Kidney (tissue), 14 donors: ENCODE data around the gene PRKAA1. TPM values are rescaled to one million over a fixed set of nuclear protein-coding genes. Genes with fewer than 3 reads are reported as not detected.

Experiments
- DNase-seq, 5 donors: peaks; one replicate each; pipeline ENCODE4 v3.0.0-alpha.2; 2013 to 2020
- FAIRE-seq: peaks from 2 replicates; lab custom pipeline; 2012; peaks lifted over from hg19 to GRCh38; lab: Jason Lieb, UNC
- H3K27ac ChIP-seq, 2 donors: one replicate each; pipeline ENCODE4 v1.7.0; 2013; ENCODE audit warnings: low read depth in 2 of 2, low read length in 2 of 2, inconsistent platforms in 1 of 2
- H3K27me3 ChIP-seq: one replicate; pipeline ENCODE4 v1.7.1; 2013; ENCODE audit warnings: low read length, inconsistent platforms; ENCODE audit not compliant: control insufficient read depth, insufficient read depth
- H3K36me3 ChIP-seq, 3 donors: one replicate each; pipeline versions ENCODE4 v1.7.0 to v1.7.1; 2013; ENCODE audit warnings: low read length in 3 of 3, control low read depth in 1 of 3, inconsistent platforms in 1 of 3; ENCODE audit not compliant: insufficient read depth in 3 of 3, control insufficient read depth in 2 of 3
- H3K4me1 ChIP-seq, 3 donors: one replicate each; pipeline versions ENCODE4 v1.7.0 to v1.7.1; 2013; ENCODE audit warnings: low read length in 3 of 3, inconsistent platforms in 1 of 3, low read depth in 1 of 3; ENCODE audit not compliant: control insufficient read depth in 2 of 3, insufficient read depth in 2 of 3
- H3K4me3 ChIP-seq, 3 donors: one replicate each; pipeline versions ENCODE4 v1.7.0 to v1.8.1; 2013; ENCODE audit warnings: low read length in 3 of 3, control low read depth in 1 of 3, inconsistent platforms in 1 of 3
- H3K9ac ChIP-seq, 3 donors: one replicate each; pipeline versions ENCODE4 v1.7.0 to v1.7.1; 2013; ENCODE audit warnings: low read length in 3 of 3, control low read depth in 1 of 3, inconsistent platforms in 1 of 3
- H3K9me3 ChIP-seq, 3 donors: one replicate each; pipeline versions ENCODE4 v1.7.0 to v1.7.1; 2013; ENCODE audit warnings: low read length in 3 of 3, control low read depth in 1 of 3, inconsistent platforms in 1 of 3; ENCODE audit not compliant: control insufficient read depth in 2 of 3, insufficient read depth in 1 of 3
- CTCF ChIP-seq: IDR thresholded peaks from 3 replicates; pipeline ENCODE4 v1.5.1; 2012; ENCODE audit warnings: mild to moderate bottlenecking, moderate library complexity, borderline replicate concordance; ENCODE audit not compliant: insufficient read depth; ENCODE audit errors: extremely low read depth
- intact Hi-C: fragments of 100-400 bp; cut with DNase I; formaldehyde crosslinking; loops from one replicate; pipeline ENCODE4 v1.11.1; 2022
- polyA plus RNA-seq: library from polyadenylated mRNA; stranded (reverse); fragments of 350-450 nt; fragmentation: Illumina TruSeq; extraction: RNeasy Lipid Tissue Mini Kit (QIAGEN cat#74804); gene quantifications from one replicate; pipeline ENCODE4 v1.2.3, GENCODE V29; 2014; ENCODE audit warnings: low read depth, low replicate concordance; ENCODE audit not compliant: insufficient read depth
- total RNA-seq: library from RNA; stranded (reverse); fragmentation: NEBNext Ultra II Directional; extraction: Animal tissue kit (Norgen Biotek cat#: 25700); gene quantifications from one replicate; pipeline ENCODE4 v1.2.1, GENCODE V29; 2021
- donor health status: control.
- donor health status: control.
- donor health status: control.
- donor health status: control.
- donor health status: control.
- donor health status: DM: yes; HTN: yes; CAD: no.
- donor health status: Normal renal cell carcinoma (clear cell type).

Gene PRKAA1
- total and polyA plus RNA-seq, 2 donors from 2014 or later = 17.4 to 104 TPM

GRCh38 chr5:40799258-40799657, 1.1 kb upstream of the PRKAA1 start:
- intact Hi-C loops = no loop called here

GRCh38 chr5:40798801-40799210, 632 bp upstream of the PRKAA1 start:
- peaks cover 0 to 3% (median 0%) of the 10 kb centered on the region in 3 donors for H3K4me1 ChIP-seq
- H3K27me3 ChIP-seq = no peaks in the 10 kb centered on the region
- H3K9me3 ChIP-seq = no peaks in the 10 kb centered on the region
- intact Hi-C loops = no loop called here
- TF ChIP-seq CTCF = peak; percentile 9
- H3K9ac ChIP-seq = peak overlapping the region in 2 of 3 donors; percentile 81 to 88
- no peak for FAIRE-seq
- no peaks in the 10 kb centered on the region for H3K36me3 ChIP-seq
- H3K27ac ChIP-seq = peak overlapping the region; percentile 81 to 95
- no peak for DNase-seq
- peak overlapping the region; percentile 87 to 96 (median 95) for H3K4me3 ChIP-seq

More at GRCh38 chr5:40799258-40799657, 1.1 kb upstream of the PRKAA1 start:
- no peak for TF ChIP-seq CTCF
- Histone ChIP-seq H3K4me1 (peaks cover 0 to 3% (median 0%) of the 10 kb centered on the region in 3 donors), H3K27me3 (no peaks in the 10 kb centered on the region), H3K4me3 (no peak overlapping the region), H3K9me3 (no peaks in the 10 kb centered on the region), H3K9ac (no peak overlapping the region), H3K27ac (no peak overlapping the region), H3K36me3 (no peaks in the 10 kb centered on the region)
- DNase-seq (no peak), FAIRE-seq (no peak)

- TF ChIP-seq CTCF = no peak
- peak overlapping the region; percentile 90 to 92 for H3K27ac ChIP-seq
- peaks cover 0 to 3% (median 0%) of the 10 kb centered on the region in 3 donors for H3K4me1 ChIP-seq
- H3K27me3 ChIP-seq = no peaks in the 10 kb centered on the region
- DNase-seq (peak in 3 of 5 donors; percentile 81 to 94 (median 84)), FAIRE-seq (no peak)
- H3K9ac ChIP-seq = peak overlapping the region; percentile 49 to 94 (median 72)
- peak overlapping the region; percentile 79 to 96 (median 81) for H3K4me3 ChIP-seq
- no peaks in the 10 kb centered on the region for H3K9me3 ChIP-seq
- intact Hi-C loops = no loop called here
- no peaks in the 10 kb centered on the region for H3K36me3 ChIP-seq
Observed at GRCh38 chr5:40797273-40798011, 732 bp downstream of the PRKAA1 start.
